ENCODE results near the gene JAKMIP2. TPM values are rescaled to one million over a fixed set of nuclear protein-coding genes. Genes with fewer than 3 reads are reported as not detected.
"Not testable (repeated sequence)": the region's sequence is repeated elsewhere in the genome, so short reads cannot be mapped to it uniquely, and the experiment has no call there.

The JAKMIP2 gene
- total RNA-seq, 4 donors from 2014 or later: 0.09 to 2.9 (median 0.18) TPM; not detected in 1

DNA sequence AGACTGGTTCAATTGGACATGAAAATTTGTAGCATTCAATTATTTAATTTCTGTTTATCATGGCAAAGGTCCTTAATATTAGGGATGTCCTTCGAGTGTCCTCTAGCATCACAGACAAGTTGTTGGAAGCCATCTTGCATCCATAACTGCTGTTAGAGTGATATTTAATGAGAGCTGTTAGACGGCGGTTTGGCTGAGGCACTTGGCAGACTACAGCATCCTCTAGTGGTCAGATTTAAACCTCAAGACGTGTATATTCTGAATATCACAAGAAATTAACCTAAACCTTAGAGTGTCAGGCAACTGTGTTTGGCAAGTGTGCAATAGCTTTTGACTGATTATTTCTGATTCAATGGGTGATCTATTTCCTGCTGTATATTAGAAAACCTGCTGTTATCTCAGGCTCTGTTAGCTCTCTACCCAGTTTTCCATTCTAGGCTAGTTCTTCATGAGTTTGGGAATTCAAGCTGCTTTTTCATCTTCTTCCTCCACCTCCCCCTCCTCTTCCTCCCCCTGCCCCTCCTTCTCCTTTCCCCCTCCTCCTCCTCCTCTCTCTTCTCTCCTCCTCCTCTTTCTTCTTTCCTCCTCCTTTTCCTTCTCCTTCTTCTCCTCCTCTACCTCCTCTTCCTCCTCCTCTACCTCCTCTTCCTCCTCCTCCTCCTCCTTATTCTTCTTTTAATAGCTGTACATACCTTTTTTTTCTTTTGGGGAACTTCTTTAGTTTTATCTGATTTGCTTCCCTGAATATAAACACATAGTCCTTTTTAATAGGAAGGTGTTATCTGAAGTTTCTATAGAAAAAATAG, 40.4 kb upstream of the JAKMIP2 start:
- intact Hi-C loops (cut with DNase I): loop anchor here (5.0 kb wide), 1 partner anchor 196 kb away; no protein-coding TSS in a partner anchor
- Histone ChIP-seq H3K36me3 (no peaks in the 10 kb centered on the region), H3K9me3 (no peaks in the 10 kb centered on the region), H3K4me1 (no peaks in the 10 kb centered on the region), H3K27me3 (peaks cover 0 to 10% (median 0%) of the 10 kb centered on the region in 4 donors), H3K4me3 (no peak overlapping the region), H3K27ac (no peak overlapping the region)
- TF ChIP-seq CTCF (IDR thresholded peaks at IDR 0.05) (peak; percentile 46 to 90 (median 82)), POLR2A (IDR thresholded peaks at IDR 0.05) (no peak)
- 4 to 7% methylated on average over 4 of the region's 4 CpGs for WGBS, 2 donors
- no peak for DNase-seq

GRCh38 chr5:147822222-147822621, 39.7 kb upstream of the JAKMIP2 start:
- H3K4me3 ChIP-seq, H3K4me1 ChIP-seq, H3K9me3 ChIP-seq, H3K36me3 ChIP-seq, H3K27ac ChIP-seq, DNase-seq: not testable (repeated sequence)
- peaks cover 0 to 10% (median 0%) of the 10 kb centered on the region in 4 donors for H3K27me3 ChIP-seq
- 84 to 88% methylated on average over 2 to 3 of the region's 3 CpGs for WGBS, 2 donors
- intact Hi-C loops (cut with DNase I): loop anchor here (5.0 kb wide), 1 partner anchor 195 kb away; no protein-coding TSS in a partner anchor

GRCh38 chr5:147821766-147822165, 39.2 kb upstream of the JAKMIP2 start:
- TF ChIP-seq POLR2A (IDR thresholded peaks at IDR 0.05): no peak
- no peak for TF ChIP-seq CTCF (IDR thresholded peaks at IDR 0.05)
- no peaks in the 10 kb centered on the region for H3K4me1 ChIP-seq
- no peaks in the 10 kb centered on the region for H3K9me3 ChIP-seq
- intact Hi-C loops (cut with DNase I): loop anchor here (5.0 kb wide), 1 partner anchor 194 kb away; no protein-coding TSS in a partner anchor
- DNase-seq: no peak
- H3K36me3 ChIP-seq: no peaks in the 10 kb centered on the region
- H3K27me3 ChIP-seq: peaks cover 0 to 10% (median 0%) of the 10 kb centered on the region in 4 donors
- no peak overlapping the region for H3K4me3 ChIP-seq
- H3K27ac ChIP-seq: no peak overlapping the region
- 81 to 86% methylated on average over 5 of the region's 5 CpGs for WGBS, 2 donors

DNA sequence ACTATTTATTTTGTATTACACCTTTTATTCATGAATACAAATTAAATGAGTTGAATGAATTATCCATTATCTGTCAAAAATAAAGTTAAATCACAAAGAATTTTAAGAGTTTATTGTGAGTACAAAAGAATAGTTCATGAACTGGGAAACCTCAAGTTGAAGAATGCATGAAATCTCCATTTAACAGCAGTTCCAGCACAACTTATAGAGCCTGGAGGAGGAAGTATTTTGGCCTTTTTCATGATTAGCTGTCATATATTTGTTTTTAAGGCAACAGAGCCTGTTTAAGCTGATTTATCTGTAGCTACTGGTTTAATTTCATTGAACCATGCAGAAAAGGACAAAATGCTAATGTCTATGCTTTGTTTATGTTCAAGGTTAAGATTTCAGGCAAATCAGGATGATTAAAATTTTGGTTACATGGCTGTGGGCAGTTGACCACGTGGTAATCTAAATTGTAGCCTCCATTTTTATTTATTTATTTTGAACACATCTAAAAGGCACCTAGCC, 36.8 kb upstream of the JAKMIP2 start:
- Histone ChIP-seq H3K9me3 (no peaks in the 10 kb centered on the region), H3K27me3 (peaks cover 0 to 10% (median 0%) of the 10 kb centered on the region in 4 donors), H3K4me3 (no peak overlapping the region), H3K36me3 (no peaks in the 10 kb centered on the region), H3K4me1 (no peaks in the 10 kb centered on the region), H3K27ac (no peak overlapping the region)
- TF ChIP-seq POLR2A (IDR thresholded peaks at IDR 0.05) (no peak), CTCF (IDR thresholded peaks at IDR 0.05) (no peak)
- no peak for DNase-seq
- 19 to 30% methylated on average over 1 of the region's 1 CpG for WGBS, 2 donors
- intact Hi-C loops (cut with DNase I): no loop called here

DNA sequence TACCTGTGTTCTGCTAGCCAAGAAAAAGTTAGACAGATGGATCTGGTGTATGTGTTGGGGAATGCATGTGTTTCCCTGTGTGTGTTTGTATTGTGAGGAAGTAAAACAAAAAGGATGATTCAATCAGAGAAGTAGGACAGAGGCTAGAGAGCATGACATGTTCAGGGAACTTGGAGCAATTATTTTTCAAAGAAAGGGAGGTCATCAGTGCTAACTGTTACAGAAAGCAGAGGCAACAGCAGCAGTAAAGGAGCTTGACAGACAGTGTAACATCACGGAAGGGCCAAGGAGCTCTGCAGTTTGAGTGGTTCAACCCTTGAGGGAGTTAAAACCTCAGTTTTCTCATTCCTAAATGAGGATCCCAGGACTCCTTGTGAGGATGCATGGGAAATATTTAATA, 35.8 kb upstream of the JAKMIP2 start:
- WGBS, 2 donors: 58 to 83% methylated on average over 1 of the region's 1 CpG
- Histone ChIP-seq H3K4me3 (no peak overlapping the region), H3K9me3 (no peaks in the 10 kb centered on the region), H3K36me3 (no peaks in the 10 kb centered on the region), H3K27me3 (peaks cover 0 to 10% (median 0%) of the 10 kb centered on the region in 4 donors), H3K27ac (no peak overlapping the region), H3K4me1 (no peaks in the 10 kb centered on the region)
- DNase-seq: no peak
- intact Hi-C loops (cut with DNase I): no loop called here
- no peak for TF ChIP-seq POLR2A (IDR thresholded peaks at IDR 0.05)
- no peak for TF ChIP-seq CTCF (IDR thresholded peaks at IDR 0.05)
